ENCODE results near the gene GPR27.

GPR27 gene

DNA sequence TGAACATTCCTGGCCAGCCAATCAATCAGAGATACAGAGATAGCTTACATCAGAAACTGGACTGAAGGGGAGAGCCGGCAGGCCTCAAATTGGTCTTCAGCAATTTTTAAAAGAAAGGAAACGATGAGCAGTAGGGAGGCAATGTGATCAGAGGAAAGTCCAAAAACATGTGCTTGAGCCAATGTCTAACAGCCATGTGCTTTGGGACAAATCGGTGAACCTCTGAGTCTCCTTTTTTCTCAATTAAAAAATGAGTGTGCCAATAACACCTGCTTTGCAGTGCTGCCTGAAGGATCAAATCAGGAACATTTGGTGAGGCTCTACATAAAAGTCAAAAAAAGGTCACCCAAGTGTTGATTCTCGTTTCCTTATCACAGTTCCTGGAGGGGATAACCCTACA lies 21.0 kb upstream of the GPR27 start:
- DNase-seq (ENCODE audit: low read depth): no peak

DNA sequence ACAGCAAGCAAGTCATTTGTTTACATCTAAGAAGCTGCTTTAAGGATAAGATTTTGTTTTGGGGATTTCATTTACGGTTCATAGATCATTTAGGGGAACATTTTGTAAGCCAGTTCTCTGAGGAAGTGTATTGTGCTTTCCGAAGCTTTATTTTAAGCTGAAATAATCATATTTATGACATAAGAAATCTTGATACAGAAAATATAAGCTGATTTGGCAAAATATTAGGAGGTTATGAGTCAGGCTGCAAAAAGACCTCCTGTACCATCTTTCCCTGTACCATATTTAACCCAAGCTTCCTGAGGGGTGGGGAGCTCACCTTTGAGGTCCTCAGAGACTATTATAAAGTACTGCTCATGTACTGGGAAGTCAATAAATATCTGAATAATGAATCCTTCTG lies 20.3 kb upstream of the GPR27 start:
- no peak for DNase-seq (ENCODE audit: low read depth)

DNA sequence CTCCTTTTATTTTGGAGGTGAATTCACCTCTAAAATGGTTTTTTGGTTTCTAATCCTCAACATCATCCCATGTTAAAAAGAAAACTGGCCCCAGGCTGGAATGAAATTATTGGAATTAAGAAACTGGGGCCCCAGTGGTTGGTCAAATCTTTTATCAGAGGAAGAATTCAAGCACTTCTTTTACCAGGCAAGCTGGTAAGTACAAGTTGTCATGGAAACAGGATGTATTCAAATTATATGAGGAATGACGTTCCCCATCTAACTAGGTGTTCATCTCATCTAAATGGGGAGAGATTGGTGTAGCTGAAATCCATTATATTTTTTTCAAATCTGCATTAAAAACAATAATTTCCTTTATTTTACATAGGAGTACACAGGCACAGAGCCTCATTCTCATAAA lies 18.8 kb upstream of the GPR27 start:
- DNase-seq (ENCODE audit: low read depth): no peak

DNA sequence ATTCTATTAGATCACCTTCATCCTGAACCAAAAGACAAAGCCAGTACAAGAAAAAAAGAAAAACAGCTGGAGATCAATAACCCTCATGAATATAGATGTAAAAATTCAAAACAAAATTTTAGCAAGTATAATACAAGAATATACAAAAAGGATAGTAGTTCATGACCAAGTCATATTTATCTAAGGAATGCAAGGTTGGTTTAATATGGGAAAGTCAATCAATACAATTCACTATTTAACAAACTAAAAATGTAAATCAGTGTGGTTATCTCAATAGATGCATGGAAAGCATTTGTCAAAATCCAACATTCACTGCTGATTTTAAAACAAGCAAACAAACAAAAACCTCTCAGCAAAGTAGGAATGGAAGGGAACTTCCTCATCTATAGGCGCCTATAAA lies 11.0 kb upstream of the GPR27 start:
- DNase-seq (ENCODE audit: low read depth): no peak

DNA sequence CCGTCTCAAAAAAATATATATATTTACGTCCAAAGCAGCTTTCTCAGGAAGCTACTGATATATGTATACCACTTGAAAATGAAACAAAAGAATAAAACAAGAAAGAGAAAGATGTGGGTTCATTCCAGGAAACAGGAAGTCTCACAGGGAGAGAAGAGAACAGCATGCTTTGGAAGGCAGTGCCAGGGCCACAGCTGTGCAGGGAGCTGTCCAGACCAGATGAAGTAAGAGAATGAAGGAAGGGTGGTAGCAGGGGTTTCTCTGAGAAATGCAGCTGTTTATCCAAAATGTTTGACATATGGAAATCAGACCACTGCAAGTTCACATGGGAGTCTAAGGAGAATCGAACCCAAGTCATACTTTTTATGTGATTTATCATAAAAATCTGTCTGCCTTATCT lies 8.9 kb upstream of the GPR27 start:
- DNase-seq (ENCODE audit: low read depth): no peak

DNA sequence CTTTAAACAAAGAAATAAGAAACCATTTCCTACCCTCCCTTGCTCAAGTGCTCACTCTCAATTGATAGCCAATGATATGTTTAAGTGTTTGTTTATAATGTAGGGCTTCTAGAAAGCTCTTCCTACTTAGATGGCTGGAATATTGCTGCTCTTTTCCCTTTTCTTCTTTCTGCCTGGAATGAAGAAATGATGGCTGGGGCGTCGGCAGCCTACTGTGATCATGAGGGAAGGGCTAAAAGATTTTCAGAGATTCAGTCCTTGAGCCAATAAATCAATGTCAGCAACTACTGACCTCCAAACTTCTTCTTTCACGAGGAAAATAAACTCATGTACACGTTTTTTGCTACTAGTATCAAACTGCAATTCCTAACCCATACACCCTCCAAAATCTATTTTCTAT lies 2.1 kb upstream of the GPR27 start:
- no peak for DNase-seq (ENCODE audit: low read depth)

DNA sequence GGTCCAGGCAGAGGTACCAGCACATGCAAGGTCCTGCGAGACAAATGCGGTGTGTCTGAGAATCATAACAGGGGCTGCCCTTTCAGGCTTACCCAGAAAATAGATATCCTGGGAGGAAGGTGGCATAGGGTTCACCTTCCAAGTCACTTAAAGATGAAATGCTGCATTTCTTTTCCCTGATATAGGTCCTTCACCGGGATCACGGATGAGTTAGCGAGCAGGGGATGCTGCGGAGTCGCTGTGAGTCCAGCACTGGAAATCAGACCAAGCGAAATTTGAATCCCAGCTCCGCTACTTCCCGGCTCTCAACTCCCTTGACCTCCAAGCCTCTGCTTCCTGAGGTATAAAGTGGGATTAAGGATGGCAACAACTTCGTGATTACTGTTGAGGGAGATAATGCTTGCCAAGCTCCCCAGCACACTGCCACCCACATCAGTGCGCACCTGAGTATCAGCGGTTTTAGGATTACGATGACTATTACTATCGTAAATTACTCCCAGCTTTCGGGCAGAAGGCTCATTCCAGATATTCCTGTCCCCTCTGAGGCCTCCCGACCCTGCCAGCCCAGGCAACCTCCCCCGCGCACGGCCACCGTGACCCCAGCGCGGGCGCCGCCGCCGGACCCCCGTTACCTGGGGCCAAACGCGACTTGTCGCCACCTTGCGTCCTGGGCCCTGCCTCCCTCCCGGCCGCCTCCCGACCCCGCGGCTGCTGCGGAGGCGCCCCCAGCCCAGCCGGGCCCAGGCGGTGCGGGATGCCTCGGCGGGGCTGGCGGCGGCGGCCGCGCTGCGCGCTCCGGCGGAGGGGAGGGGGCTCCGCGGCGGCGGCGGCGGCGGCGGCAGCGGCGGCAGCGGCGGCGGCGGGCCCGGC lies 589 bp upstream of the GPR27 start:
- DNase-seq (ENCODE audit: low read depth): no peak

DNA sequence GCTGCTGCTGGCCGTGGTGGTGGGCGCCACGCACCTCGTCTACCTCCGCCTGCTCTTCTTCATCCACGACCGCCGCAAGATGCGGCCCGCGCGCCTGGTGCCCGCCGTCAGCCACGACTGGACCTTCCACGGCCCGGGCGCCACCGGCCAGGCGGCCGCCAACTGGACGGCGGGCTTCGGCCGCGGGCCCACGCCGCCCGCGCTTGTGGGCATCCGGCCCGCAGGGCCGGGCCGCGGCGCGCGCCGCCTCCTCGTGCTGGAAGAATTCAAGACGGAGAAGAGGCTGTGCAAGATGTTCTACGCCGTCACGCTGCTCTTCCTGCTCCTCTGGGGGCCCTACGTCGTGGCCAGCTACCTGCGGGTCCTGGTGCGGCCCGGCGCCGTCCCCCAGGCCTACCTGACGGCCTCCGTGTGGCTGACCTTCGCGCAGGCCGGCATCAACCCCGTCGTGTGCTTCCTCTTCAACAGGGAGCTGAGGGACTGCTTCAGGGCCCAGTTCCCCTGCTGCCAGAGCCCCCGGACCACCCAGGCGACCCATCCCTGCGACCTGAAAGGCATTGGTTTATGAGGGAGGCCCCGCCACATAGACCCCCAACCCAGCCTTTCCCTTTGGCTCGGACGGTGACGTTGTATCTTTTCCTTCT lies 1.1 kb downstream of the GPR27 start:
- DNase-seq (ENCODE audit: low read depth): no peak

DNA sequence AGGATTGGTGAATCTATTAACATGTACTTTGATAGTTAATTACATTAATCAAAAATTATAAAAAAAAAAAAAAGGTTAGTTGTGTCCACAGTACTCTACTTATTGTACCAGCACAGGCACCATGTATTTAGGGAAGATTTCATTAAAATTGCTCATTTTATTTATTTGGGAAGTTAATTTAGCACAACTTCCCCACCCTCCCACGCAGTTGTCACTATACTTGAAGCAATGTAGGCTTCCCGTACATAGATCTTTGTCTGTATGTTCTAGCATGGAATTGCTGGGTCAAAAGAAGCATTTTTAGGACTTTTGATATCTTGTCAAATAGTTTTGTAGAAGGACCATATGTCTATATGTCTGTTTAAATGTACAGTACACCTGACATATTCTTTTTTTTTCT lies 4.4 kb downstream of the GPR27 start:
- no peak for DNase-seq (ENCODE audit: low read depth)

DNA sequence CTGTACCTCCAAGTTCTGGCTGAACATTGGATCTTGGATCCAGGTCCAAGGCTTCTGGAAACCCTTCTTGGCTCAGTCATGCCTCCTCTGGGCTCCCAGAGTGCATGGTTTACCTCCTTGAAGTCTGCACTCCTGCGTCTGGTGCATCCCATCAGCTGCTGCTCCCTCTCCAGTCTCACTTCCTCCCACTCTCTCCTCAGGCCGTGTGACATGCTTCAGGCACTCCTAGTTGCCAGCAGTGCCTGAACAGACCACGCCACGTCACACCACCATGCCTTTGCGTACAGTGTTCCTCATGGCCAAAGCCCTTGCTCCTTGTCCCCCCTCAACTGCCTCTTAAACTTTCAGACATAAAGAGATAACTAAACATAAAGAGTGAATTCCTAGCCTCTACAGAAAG lies 5.7 kb downstream of the GPR27 start:
- DNase-seq (ENCODE audit: low read depth): no peak

DNA sequence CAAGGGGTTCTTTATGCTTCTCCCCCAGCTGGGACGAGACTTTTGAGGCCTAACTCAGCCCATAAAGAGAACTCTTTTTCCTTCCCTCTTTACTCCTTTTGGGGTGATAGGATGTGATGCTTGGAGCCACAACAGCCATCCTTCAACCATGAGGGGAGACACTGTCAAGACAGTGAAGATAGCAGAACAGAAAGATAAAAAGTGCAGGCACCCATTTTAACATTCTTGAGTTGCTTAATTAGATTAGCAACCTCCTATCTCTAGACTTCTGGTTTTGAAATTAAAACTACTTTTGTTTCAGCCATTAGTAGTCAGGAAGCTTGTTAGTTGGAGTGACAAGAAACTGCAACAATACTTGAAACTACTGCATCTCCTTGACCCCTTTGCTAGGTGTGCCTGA lies 6.5 kb downstream of the GPR27 start:
- DNase-seq (ENCODE audit: low read depth): no peak

DNA sequence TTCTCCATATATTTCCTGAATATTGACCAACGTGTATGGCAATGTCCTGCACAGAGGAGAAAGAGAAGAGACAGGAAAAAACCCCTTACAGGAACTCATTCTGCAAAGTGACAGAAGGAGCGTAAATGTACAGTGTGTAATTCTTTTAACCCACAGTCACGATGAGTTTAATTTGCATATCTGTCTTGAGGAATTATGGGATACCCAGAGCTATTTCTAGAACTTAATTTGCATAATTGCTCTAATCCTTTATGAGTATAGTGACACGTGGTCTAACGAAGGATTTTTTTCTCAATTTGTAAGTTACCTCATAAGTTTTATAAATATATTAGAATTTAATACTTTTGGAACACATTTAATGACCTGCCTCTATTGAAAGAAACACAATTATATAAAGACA lies 9.8 kb downstream of the GPR27 start:
- DNase-seq (ENCODE audit: low read depth): no peak

DNA sequence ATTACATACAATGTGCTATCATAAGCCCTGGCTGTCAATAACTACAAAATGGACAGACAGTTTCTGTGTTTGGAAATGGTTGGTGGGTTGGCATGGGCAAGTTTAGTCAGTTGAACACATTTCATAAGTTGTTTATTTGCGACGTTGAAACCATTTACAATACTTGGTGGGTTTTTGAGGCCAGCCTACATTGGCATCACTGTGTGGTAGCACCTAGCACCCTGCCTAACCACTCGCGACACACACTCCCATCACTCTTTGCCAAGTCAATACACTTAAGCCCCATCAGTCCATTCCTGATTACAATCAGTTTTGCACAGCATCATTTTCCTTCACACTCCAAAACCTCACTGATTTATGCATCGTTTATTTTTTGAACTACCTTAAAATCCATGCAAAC lies 17.5 kb downstream of the GPR27 start:
- DNase-seq (ENCODE audit: low read depth): no peak

DNA sequence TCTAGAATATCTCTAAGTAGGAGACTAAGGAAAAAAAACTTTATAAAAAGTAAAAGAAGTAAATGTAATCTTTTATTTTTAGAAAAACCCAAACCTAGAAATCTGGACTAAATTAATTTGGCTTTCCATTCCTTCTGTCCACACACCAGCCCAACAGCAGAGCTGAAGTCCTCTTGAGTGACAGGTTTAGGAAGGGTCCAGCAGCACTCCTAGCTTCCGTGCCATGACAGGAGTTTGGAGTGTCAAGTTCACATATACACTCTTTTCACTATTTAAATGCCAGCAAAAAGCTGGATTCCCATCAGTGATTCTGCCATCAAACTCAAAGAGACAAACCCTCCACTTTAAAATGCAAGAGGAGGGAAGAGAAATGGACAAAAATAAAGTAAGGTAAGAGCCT lies 18.2 kb downstream of the GPR27 start:
- no peak for DNase-seq (ENCODE audit: low read depth)

DNA sequence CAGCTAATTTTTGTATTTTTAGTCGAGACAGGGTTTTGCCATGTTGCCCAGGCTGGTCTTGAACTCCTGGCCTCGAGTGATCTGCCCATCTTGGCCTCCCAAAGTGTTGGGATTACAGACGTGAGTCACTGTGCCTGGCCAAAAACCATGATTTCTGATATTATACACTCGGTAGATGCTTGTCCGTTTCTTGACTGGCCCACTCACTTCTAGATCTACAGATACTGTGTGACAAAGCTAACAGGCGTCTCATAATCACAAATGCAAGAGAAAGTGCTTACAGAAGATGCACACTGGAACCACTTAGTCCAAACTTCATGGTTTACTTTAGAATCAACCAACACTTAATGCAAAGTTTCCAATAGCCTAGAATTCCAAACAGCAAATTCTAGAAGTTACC lies 22.9 kb downstream of the GPR27 start:
- no peak for DNase-seq (ENCODE audit: low read depth)

DNA sequence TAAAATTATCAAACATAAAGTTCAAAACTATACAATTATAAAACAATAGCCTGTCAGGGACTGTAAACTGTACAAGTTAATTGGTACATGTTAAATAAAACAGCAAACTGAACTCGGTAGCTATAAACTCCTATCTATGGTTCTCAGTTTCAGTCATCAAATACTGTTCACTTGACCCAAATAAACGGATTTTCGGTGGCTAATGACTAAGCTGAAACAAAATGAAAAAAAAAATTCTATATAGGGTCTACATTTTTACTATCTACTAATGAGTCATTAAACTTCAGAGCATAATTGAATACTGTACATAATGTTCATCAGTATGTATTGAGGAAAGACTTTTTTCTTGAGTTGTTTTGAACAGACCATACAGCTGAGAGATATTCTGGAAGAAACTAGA lies 24.7 kb downstream of the GPR27 start:
- DNase-seq (ENCODE audit: low read depth): no peak

DNA sequence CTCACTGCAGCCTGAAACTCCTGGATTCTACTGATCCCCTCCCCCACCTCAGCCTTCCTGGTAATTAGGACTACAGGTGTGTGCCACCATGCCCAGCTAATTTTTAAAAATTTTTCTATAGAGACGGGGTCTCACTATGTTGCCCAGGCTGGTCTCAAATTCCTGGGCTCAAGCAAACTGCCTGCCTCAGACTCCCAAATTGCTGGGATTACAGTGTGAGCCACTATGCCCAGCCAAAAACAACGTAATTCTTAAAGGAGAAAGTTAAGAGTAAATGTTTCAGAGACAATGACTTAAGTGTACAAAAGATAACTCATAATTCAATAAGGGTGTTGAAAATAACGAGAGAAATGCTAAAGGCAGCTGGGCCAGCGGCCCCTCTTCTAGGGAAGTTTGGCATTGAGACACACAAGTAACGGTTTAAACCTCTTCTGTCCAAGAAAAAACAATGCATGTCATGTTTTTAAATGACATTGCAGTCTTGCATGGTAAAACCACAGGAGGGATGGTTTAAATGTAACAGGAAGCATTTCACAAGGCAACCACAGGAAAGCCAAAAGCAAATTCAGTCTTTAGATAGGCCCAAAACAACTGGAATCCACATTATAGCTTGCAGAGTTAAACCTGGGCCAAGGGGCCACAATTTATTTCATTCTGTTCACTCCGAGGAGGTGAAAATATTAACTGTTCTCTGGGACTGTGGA lies 26.2 kb downstream of the GPR27 start:
- no peak for DNase-seq (ENCODE audit: low read depth)

DNA sequence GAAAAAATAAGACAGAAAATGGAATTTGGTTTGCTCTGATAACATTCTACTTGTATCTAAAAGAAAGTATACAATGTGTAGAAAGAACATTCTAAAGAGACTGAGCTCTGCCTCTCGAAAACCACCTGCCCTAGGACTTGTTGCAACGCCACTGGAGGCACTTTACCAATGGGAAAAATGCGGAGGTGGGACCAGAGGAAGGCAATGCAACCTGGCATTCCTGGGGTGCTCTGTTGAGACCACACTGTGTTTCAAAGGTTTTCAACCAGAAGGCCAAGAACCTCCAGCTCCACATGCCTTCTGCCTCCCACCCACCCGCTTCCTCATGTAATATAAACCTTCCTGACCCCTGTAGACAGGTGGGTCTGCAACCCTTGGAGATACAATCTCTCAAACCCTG lies 26.8 kb downstream of the GPR27 start:
- no peak for DNase-seq (ENCODE audit: low read depth)

DNA sequence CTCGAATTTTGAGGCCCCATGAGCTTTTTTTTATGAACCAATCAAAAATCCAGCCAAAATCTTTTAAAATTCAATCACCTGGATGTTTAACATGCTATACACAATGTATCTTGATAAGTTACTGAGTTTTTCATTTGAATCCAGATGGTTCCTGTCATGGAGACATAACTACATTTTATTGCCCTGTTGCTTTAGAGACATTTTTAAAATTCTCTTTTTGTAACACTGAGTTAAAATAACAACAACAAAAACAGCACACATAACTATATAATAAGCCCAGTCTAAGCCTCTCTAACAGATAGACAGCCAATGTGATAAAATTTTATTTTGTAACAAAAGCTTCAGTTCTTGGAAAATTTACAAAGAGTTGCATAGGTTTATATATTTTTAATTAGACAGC lies 29.5 kb downstream of the GPR27 start:
- DNase-seq (ENCODE audit: low read depth): no peak

DNA sequence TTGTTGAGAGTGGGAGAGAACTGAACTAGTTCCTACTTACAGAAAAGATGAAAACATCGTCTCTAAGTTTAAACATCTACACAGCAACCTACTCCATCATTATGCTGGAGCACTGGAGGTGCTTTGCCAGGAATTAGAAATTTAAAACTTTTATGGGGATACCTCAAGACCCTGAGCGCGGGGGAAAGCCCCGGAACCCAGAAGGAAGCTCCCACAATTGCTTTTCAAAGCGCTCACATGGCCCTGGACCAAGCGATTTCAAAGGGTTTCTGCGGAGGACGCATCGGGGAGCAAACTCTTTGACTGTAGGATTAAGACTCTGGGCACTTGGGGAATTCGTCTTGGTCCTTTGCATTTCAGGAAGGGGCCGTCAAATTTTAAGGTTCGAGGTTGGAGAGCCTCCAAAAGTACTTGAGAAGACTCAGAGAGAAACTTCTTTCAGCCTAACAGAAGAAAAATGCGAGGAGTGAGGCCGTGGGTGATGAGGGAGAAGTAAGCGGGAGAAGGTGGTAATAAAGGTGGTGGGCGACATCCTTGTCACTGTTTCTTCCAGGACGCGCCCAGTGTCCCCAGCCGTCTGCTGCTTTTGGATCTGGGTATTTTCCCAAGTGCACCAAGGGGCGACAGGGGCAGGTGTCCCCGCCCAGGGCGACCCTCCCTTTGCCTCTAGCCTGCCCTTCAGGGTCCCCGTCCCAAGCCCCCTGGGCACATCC lies 30.7 kb downstream of the GPR27 start:
- DNase-seq (ENCODE audit: low read depth): no peak

DNA sequence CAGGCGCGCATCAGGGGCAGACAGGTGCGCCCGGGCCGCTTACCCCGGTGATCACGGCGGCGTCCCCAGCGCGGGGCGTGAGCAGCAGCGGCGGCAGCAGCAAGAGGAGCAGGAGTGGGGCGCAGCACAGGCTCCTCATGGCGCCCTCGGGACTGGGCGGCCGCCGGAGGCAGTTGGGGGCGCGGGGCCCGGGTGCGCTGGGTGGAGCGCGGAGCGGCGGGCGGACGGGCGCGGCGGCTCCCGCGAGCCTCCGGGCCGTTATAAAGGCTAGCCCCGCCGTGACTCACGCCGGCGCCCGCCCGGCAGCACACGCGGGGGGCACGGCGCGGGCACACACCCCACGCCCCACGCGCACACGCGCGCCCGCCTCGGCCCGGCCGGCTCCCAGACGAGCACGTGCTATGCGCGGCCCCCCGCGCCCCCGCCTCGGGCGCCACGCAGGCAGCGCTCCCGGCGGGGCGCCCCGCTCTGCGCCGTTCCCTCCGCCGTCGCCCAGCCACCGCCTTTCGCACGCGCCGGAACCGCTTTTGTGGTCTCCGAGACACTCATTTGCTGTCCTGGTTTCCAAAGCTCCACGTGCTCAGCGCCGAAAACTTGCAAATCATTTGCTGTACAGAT lies 31.4 kb downstream of the GPR27 start, which contains the start of gene PROK2:
PROK2 (minus strand) TSS at position 235 of the 618 bp plus-strand sequence; CDS start at position 139, 96 bp downstream.
- no peak for DNase-seq (ENCODE audit: low read depth)

Measured in GM04504 (cell line).